ENCODE data around the gene FAM32A.

The FAM32A gene

GRCh38 chr19:16226878-16227836 lies 41.9 kb downstream of the FAM32A start:
- no peak for DNase-seq

- no peak for DNase-seq
Measured at GRCh38 chr19:16227837-16228636, 42.8 kb downstream of the FAM32A start.

DNA sequence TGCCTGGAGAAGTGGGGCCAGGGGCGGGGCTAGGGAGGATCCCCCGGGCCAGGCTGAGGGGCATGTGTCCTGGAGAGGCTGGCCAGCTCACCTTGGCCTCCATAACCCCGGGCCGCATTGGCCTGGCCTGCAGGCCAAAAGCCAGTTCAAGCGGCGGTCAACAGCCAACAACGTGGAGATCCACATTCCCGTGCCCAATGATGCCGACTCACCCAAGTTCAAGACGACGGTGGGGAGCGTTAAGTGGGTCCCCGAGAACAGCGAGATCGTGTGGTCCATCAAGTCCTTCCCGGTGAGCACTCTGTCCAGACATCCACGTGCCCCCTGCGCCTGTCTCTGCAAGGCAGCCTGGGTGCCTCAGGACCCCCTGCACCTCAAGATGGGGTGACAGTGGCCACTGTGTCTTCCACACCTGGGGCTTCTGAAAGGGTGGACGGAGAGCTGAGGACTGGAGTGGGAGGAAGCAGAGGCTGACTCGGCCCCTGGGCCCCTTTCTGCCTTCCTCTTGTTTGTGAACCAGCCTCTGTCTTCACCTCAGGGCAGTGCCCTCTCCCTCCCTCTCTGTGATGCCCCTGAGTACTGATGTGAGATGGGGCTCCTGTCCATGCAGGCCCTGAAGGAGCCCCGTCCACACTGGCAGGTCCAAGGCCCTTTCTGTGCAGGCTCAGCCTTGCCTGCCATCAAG lies 43.6 kb downstream of the FAM32A start:
- DNase-seq = no peak

- DNase-seq = no peak
Measured at GRCh38 chr19:16229322-16229641, 44.1 kb downstream of the FAM32A start.

GRCh38 chr19:16232127-16232526 lies 46.9 kb downstream of the FAM32A start:
- DNase-seq = no peak

DNA sequence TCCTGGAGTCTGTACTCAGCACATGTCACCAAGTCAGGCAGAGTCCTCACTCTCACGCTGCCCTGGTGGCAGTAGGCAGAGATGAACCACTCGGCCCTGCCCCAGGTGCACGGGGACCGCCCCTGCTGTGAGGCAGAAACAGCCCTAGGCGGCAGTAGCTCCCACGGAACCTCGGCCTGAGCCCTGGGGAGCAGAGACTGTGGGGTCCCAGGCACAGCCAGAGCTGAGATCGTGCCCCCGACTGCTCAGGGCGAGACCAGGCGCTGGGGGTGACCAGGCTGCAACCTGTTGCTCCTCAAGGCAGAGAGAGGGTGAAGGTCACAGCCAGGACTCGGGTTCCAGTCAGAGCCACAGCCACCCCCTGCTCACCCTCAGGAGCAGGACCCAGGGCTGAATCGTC lies 47.4 kb downstream of the FAM32A start:
- DNase-seq = no peak

- DNase-seq = no peak
Measured at GRCh38 chr19:16233081-16233776, 48.0 kb downstream of the FAM32A start.

DNA sequence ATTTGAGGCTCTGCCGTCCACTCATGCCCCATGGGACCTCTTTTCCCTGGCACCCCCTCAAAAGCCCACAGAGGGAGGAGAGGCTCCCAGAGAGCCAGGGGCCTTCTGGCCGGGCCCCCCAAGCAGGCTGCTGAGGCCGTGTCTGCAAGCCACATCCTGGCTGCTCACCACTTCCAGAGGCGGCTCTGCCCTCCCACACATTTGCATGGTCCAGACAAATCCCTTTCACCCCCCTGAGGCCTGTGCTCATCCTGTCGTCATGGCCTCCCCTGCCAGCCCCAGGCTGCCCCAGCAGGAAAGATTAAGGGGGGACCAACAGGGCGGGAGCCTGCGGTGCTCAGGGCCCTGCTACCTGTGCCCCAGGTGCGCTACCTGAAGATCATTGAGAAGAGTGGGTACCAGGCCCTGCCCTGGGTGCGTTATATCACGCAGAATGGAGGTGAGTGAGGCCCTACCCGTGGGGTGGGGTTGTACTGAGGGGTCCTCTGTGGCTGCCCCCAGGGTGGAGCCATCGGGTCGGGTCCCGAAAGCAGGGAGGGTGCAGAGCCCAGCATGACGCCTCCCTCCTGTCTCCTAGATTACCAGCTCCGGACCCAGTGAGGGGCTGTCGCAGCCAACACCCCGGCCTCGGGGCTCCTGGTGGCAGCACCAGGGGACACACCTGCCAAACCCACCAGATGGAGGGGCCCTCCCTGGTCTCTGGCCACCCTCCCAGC lies 48.8 kb downstream of the FAM32A start:
- DNase-seq = no peak

DNA sequence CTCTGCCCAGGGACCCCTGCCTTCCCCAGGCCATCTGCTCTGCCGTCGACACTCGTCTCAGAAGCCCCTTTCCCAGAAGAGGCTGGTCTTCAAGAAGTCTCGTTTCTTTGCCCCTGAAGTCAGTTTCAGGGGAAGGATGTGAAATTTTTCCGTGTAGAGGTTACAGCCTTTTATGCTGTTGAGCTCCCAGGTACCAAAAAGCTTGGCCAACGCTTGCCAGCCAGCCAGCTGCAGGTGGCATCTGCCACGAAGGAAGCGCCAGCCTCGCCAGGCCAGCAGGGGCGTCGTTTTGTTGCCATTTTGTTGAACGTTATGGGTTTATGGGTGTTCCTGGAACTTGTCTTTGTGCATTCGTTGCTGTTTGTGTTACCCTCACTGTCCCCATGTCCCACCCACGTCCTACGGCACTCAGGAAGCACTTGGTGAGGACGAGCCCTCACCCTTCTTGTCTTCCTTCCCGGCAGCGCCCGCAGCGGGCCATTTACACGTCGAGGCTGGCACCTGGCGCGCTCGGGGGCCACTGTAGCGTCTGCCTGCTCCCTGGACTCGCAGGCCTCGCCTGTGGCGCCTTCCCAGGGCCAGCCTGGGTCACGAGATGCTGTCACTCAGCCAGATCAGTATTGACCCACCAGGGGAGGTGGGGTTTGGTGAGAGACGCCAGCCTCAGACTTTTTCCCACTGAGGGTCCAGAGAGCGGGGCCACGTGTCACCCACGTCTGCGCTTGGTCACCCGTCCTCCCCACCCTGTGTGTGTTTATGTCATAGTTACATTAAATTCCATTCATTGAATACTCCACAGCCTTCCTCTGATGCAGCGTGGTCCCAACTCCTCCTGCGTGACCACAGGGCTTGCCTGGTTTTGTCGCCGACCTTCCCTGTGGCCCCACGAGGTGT lies 49.6 kb downstream of the FAM32A start:
- DNase-seq = no peak

DNA sequence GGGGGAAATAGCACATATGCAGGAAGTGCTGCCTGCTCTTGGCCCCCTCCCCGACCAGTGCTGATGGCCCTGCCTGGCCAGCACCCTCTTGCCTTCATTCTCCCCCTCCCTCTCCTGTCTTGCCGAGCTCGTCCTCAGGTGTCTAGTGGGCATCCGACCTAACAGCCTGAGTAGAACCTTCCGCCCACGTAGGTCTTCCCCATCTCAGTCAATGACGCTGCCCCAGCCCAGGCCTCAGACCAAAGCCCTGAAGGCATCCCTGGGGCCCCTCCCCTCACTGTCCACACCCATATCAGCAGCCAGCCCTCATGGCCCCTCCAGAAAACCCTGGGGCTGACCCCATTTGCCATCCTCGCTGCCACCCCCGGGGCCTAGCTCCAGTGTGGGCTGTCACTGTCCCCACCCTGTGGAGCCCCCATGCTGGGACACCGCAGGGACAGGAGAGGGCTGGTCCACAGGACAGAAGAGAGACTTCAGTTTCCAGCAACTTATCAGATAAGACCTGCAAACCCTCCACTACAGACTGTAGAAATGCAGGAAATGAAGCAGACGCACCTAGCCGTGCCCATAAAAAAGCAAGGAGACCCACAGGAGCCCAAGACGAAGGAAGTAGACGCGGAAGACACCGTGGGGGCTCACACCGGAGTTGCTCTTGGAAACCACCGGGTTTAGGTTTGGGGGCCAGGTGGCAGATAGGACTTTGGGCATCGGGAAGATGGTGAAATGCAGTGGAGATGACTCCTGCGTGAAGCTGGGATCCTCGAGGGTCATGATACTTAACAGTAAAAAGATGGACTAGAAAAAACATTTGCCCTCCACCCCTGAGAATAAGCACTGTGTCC lies 50.8 kb downstream of the FAM32A start:
- no peak for DNase-seq
